Loucy (cell line): ENCODE measurements around the gene PLEKHA7.

ENCODE experiments used
- EZH2phosphoT487 ChIP-seq: fragments of 200-600 bp; IDR thresholded peaks from 2 replicates; pipeline ENCODE4 v1.6.1; 2018; ENCODE audit warnings: antibody characterized with exemption, mild to moderate bottlenecking, moderate library complexity, borderline replicate concordance
- TF ChIP-seq, protein P1 (sequence below): fragments of 200-600 bp; sonication (generic); conservative IDR thresholded peaks from 2 replicates; pipeline ENCODE4 v1.5.1; 2014; ENCODE audit warnings: mild to moderate bottlenecking, antibody characterized with exemption, low read length

DNA sequence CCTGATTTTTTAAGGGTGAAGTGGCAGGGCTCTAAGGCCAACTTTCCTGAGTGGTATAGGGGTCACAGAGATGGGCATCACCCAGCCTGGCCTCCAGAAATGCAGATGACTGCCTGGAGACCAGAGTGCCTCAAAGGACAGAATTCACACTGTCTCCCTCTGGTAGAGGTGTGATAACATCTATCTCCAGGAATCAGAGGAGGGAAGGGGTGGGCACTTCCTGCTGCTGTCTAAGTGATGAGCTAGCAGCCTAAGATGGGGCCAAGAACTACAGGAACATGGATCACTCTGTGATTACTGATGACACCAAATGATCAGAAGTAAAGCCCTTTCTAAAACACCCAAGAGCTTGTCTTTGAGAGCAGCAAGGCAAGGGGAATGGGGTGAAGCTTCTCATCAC, 213.8 kb downstream of the PLEKHA7 start:
- no peak for TF ChIP-seq EZH2phosphoT487
- TF ChIP-seq, protein P1, sequence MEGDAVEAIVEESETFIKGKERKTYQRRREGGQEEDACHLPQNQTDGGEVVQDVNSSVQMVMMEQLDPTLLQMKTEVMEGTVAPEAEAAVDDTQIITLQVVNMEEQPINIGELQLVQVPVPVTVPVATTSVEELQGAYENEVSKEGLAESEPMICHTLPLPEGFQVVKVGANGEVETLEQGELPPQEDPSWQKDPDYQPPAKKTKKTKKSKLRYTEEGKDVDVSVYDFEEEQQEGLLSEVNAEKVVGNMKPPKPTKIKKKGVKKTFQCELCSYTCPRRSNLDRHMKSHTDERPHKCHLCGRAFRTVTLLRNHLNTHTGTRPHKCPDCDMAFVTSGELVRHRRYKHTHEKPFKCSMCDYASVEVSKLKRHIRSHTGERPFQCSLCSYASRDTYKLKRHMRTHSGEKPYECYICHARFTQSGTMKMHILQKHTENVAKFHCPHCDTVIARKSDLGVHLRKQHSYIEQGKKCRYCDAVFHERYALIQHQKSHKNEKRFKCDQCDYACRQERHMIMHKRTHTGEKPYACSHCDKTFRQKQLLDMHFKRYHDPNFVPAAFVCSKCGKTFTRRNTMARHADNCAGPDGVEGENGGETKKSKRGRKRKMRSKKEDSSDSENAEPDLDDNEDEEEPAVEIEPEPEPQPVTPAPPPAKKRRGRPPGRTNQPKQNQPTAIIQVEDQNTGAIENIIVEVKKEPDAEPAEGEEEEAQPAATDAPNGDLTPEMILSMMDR: no peak
